Body of pancreas (tissue), 4 donors: ENCODE data around the gene ABCG5.

Experiments used
- CTCF ChIP-seq, 7 experiments: fragments of 450-650 bp in 4 of 7; fragments of 200-600 bp in 3 of 7; sonication (generic) in 3 of 7; IDR thresholded peaks; one replicate each; pipeline ENCODE4 v1.5.1; 2016 to 2019; ENCODE audit warnings: antibody characterized with exemption in 7 of 7
- POLR2A ChIP-seq, 3 donors: fragments of 450-650 bp; IDR thresholded peaks; one replicate each; pipeline ENCODE4 v1.6.1; 2016; ENCODE audit warnings: antibody characterized with exemption in 3 of 3, mild to moderate bottlenecking in 2 of 3

- TF ChIP-seq CTCF (IDR thresholded peaks at IDR 0.05) = no peak
- no peak for TF ChIP-seq POLR2A (IDR thresholded peaks at IDR 0.05)
These were observed 19.9 kb downstream of the ABCG5 start for GRCh38 chr2:43818761-43819160.
